Measurements from ENCODE around the gene CASP7. TPM values are rescaled to one million over a fixed set of nuclear protein-coding genes. Genes with fewer than 3 reads are reported as not detected.
"Not testable (repeated sequence)": the region's sequence is repeated elsewhere in the genome, so short reads cannot be mapped to it uniquely, and the experiment has no call there.

The CASP7 gene
- 10 to 100 TPM in 1 of 2 donors, 1 to 10 TPM in 1; 8.5 to 10.6 TPM for total RNA-seq

DNA sequence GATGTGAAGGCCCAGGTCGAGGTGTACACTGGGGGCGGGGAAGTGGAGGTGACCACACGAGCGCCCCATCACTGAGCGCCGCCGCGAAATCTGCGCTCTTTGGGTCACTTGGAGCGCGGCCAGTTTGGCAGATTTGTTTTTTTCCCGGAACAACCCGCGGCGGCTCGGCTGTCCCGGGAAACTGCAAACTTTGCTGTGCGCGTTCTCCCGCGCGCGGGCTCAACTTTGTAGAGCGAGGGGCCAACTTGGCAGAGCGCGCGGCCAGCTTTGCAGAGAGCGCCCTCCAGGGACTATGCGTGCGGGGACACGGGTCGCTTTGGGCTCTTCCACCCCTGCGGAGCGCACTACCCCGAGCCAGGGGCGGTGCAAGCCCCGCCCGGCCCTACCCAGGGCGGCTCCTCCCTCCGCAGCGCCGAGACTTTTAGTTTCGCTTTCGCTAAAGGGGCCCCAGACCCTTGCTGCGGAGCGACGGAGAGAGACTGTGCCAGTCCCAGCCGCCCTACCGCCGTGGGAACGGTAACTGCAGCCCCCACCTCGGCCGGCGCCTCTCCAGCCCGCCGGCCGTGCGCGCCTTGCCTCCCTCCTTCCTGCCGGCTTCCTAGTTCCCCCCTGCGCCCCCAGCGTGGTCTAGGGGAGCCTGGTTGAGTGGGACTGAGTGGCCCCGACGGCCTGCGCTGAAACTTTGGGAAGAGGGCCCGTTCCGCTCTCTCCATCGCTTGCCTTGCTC, at the start of gene CASP7:
TSS of gene CASP7 (plus strand) at position 450 of the 727 bp plus-strand sequence. CDS start 17,582 bp downstream, outside the sequence.
- H3K36me3 Mint-ChIP-seq, result peaks cover 21 to 27% of the 10 kb centered on the region in 2 donors
- ATAC-seq (peak; percentile 70 to 87), DNase-seq (ENCODE audit: low spot score in 2 of 2) (peak; percentile 72 to 77)
- H3K9me3 Mint-ChIP-seq, result peaks cover 5% of the 10 kb centered on the region in 2 donors
- peak within 1 kb of the TSS; percentile 95 to 98 for H3K27ac Mint-ChIP-seq

DNA sequence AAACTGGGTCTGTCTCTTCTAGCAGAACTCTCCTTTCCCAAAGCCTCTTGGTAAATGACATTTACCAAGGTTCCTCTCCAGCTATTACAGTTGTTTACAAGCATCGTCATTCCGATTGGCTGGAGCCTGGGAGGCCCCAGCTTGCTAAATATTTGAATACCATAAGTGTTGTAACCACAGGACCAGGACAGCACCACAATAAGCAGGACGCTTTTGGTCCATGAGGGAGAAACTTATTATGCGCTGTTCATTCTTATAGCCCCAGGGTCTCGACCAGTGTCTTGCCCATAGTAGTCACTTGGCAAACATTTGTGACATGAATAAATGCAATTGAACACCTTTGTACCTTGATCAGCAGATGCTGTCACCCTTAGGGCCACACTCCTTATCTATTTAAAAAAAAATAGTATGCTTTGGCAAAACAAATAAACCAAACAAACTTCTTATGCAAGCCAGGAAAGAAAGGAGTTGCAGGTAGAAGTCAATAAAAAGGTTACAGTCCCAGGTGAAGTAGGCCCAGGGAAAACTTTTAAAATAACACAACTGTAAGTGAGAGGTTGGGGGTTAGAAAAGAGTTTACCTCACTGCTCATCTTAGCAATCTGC, 48.7 kb upstream of the CASP7 start:
- H3K36me3 Mint-ChIP-seq, result no peaks in the 10 kb centered on the region

DNA sequence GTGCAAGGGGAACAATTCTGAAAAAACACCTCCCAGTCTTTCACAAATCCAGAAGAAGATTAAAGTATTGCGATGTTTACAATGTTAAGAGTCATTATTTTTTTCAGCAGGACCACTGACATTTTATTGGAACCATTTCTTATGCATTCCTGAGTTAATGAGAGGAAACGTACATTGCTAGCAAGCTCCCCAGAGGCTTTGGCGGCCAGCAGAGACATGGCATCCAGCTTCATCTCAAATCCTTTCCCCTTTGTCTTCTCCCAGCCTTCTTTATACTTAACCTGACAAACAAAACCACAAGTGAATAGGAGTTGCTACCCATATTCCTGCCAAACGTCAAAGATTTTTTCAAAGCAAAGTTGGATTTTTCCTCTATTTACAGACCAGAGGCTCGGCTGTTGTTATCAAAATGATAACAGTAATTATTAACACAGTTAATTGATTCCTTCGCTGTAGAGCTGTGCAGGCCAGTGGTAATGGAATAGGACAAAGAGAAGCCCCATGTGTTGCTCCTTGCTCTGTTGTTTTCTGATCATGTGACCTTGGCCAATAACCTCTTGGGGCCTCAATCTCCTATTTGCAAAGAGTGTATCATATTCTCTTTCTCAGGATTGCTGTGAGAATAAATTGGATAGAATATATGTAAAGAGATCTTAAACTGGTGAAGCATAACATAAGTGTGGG, 47.9 kb upstream of the CASP7 start:
- ATAC-seq (no peak), DNase-seq (ENCODE audit: low spot score in 2 of 2) (no peak)
- no peaks in the 10 kb centered on the region for H3K36me3 Mint-ChIP-seq
- H3K9me3 Mint-ChIP-seq, result peaks cover 0 to 3% of the 10 kb centered on the region in 2 donors
- H3K27ac Mint-ChIP-seq, result no peak overlapping the region

More for the DNA sequence above, 48.7 kb upstream of the CASP7 start:
- peaks cover 0 to 3% of the 10 kb centered on the region in 2 donors for H3K9me3 Mint-ChIP-seq
- DNase-seq (ENCODE audit: low spot score in 2 of 2), result no peak
- no peak for ATAC-seq
- no peak overlapping the region for H3K27ac Mint-ChIP-seq

DNA sequence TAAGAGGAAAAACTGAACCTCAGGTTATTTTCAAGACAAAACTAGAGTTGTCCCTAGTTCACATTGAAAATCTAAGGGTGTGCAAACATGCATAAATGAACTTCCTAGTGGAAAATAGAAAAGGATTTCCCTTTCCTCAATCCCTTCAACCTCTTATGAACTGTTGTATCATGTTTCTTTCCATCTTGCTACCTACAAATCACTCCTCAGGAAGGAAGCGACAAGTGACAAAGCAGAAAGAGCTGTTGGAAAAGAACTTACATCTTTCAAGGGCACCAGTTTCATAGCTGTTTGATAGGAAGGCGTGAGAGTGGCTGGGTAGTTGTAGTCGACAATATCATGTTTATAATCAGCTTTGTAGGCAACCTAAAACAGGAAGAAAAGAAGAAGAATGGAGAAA, 39.7 kb upstream of the CASP7 start:
- H3K27ac Mint-ChIP-seq, result no peak overlapping the region
- DNase-seq (ENCODE audit: low spot score in 2 of 2), result no peak
- H3K36me3 Mint-ChIP-seq, result no peaks in the 10 kb centered on the region
- no peak for ATAC-seq
- H3K9me3 Mint-ChIP-seq, result no peaks in the 10 kb centered on the region

DNA sequence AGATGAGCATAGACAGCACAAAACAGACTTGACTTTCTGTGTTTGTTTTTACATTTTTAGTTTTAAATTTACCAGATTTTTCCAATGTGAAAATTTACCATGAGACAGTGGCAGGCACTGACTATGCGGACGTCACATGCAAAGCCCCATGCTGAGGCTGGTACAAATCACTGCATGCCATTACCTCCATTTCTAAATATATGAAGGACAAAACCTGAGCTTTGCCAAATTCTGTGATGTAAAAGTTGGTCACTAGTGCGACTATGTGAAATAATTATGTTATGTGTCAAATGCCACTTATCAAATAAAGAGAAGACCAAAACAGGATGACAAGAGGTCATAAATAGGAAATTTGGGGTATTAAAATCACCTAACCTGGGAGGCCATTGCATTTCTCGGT, 38.0 kb upstream of the CASP7 start:
- DNase-seq (ENCODE audit: low spot score in 2 of 2), result no peak
- Mint-ChIP-seq H3K36me3 (no peaks in the 10 kb centered on the region), H3K27ac (no peak overlapping the region), H3K9me3 (no peaks in the 10 kb centered on the region)
- ATAC-seq, result no peak

DNA sequence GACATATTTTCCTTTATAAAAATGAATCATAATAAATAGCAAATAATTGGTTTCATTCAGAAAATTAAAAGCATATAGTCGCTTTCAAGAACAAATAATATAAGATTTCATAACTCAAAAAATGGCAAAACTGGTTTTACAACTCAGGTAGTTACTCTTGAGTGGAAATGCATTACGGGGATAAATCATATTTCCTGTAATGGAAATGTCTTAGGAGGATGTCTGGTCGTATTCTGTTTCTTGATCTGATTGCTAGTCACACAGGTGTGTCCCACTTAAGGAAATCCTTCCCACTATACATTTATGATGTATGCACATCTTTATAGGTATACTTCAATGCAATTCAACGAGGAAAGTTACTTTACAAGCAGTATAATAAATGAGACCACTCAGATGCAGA, 36.5 kb upstream of the CASP7 start:
- ATAC-seq, result no peak
- Mint-ChIP-seq H3K36me3 (no peaks in the 10 kb centered on the region), H3K27ac (no peak overlapping the region), H3K9me3 (no peaks in the 10 kb centered on the region)
- no peak for DNase-seq (ENCODE audit: low spot score in 2 of 2)

DNA sequence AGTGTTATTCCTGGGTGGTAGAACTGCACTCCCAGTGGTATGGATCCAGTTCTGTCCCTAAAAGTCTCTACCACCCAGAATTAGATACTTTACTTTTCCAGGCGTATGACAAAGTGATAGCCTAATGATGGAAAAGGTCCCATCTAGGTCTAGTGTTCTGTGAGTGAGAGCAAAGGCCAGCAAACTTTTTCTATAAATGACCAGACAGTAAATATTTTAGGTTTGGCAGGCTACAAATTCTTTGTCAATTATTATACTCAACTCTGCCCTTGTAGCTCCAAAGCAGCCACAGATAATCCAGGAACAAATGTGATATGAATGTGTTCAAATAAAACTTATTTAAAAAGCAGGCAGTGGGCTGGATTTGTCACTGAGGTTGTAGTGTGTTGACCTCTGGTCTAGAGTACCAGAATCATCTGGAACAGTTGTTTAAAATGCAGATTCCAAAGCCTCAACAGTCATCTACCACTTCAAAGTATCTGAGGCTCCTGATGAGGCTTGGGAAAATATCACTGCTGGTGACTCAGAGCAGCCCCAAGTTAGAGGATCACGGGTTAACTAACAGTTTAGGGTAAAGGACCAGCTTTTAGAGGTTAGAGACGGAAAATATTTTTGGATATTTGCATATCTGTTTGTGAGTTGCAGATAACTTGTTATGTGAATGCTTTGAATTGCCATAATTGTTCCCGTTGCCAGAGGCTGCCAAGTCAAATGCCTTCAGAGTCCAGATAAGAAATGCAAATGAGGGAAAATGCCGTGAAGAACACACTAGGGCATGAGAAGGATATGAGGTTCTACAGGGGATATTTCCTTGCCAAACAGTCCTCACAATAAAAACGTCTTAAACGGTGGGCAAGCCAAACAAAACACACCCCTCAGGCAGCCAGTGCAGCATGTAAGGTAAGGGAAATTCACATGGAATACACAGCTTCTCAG, 35.3 kb upstream of the CASP7 start:
- H3K36me3 Mint-ChIP-seq, result no peaks in the 10 kb centered on the region
- ATAC-seq (peak; percentile 71 to 89), DNase-seq (ENCODE audit: low spot score in 2 of 2) (no peak)

DNA sequence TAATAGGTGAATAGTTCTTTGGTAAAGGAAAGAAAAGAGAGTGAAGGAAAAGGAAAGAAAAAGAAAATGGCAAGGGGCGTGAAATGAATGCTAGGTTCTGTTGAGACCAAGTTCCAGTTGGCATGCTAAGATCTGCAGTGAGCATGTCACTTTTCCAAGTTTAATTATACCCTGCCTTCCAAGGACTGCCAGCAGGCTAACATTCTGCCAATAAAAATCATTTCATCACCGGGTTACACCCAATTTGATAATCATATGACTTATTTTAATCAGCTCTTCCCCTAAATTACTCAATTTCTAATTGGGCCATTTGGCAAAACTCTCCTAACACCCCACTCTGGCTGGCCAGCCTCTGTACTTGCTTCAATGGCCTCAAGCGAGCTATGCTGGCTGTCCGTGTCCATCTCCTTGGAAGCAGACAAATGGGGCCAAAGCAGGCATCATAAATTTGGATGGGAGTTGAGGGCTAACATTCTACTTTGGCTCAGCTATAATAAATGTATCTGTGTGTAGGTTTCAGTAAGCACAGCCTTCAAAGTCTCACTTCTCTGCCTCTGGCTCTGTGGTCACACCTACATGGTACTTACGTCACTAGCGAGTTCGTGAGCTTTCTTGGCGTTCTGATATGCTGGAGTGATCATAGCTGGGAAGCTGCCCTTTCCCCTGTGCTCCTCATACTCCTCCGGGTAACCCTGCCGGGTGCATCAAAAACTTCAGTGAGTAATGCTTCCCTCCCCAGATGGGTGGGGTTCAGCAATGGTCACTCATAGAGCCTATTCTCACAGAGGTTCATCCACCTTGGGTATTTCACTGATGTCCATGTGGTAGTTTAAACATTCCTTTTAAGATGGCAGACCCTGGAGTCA, 33.1 kb upstream of the CASP7 start:
- H3K36me3 Mint-ChIP-seq, result no peaks in the 10 kb centered on the region
- DNase-seq (ENCODE audit: low spot score in 2 of 2) (no peak), ATAC-seq (no peak)

More for the DNA sequence above, 35.3 kb upstream of the CASP7 start:
- H3K27ac Mint-ChIP-seq, result no peak overlapping the region
- peaks cover 0 to 4% of the 10 kb centered on the region in 2 donors for H3K9me3 Mint-ChIP-seq

DNA sequence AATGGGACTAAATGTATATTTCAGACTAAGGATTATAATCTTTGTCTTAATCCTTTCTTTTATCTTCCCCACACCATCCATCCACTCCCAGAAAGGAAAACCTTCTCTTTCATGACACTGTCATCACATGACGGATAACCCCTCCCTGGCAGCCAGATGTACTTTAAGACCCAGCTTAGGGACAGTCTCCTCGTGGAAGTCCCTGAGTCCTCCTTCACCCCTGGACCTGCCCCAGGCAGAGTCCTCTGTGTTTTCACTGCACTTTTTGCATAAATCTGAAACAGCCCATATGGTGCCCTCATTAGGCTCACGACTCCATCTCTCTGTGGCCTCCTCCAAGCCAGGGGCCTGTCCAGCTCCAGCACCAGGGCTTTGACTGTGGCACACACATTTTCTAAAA, 31.9 kb upstream of the CASP7 start:
- no peak for ATAC-seq
- H3K27ac Mint-ChIP-seq, result no peak overlapping the region
- H3K9me3 Mint-ChIP-seq, result peaks cover 0 to 13% of the 10 kb centered on the region in 2 donors
- no peak for DNase-seq (ENCODE audit: low spot score in 2 of 2)
- no peaks in the 10 kb centered on the region for H3K36me3 Mint-ChIP-seq

More for the DNA sequence above, 33.1 kb upstream of the CASP7 start:
- H3K27ac Mint-ChIP-seq, result no peak overlapping the region
- H3K9me3 Mint-ChIP-seq, result peaks cover 0 to 13% of the 10 kb centered on the region in 2 donors

DNA sequence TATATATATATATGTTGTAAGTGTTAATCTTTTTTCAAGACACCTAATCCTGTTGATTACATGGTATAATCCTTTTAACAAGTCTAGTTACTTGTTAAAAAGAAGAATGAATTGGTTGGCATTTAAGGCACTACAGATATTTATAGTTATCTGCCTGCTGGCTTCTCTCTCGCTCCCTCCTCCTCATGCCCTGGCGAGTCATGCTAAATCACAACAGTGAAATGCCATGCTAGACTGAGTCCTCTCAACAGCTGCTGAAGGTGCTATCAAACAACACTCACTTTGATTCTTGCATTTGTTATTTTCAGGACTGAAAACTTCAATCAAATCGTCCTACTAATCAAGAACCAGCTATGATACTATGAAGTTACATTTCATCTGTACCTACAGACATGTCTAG, 31.2 kb upstream of the CASP7 start:
- no peak for DNase-seq (ENCODE audit: low spot score in 2 of 2)
- Mint-ChIP-seq H3K9me3 (peaks cover 0 to 13% of the 10 kb centered on the region in 2 donors), H3K36me3 (no peaks in the 10 kb centered on the region), H3K27ac (no peak overlapping the region)
- ATAC-seq, result no peak

DNA sequence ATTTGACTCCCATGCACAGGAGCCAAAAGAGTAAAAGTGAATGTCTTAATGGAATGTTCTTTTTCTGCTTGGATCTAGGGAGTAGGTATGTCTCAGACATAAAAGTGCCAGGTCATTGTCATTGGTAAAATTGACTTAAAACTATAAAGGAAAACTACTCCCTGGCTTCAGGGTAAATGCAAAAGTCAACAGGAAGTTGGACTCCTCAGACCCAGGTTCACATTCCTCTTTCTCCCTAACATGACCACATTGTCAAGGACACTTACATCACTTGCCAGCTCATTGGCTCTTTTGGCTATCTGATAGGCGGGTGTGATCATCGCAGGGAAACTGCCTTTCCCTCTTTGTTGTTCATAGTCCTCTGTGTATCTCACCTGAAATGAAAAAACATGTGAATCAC, 29.5 kb upstream of the CASP7 start:
- Mint-ChIP-seq H3K27ac (no peak overlapping the region), H3K9me3 (peaks cover 0 to 13% of the 10 kb centered on the region in 2 donors), H3K36me3 (no peaks in the 10 kb centered on the region)
- no peak for DNase-seq (ENCODE audit: low spot score in 2 of 2)
- no peak for ATAC-seq

DNA sequence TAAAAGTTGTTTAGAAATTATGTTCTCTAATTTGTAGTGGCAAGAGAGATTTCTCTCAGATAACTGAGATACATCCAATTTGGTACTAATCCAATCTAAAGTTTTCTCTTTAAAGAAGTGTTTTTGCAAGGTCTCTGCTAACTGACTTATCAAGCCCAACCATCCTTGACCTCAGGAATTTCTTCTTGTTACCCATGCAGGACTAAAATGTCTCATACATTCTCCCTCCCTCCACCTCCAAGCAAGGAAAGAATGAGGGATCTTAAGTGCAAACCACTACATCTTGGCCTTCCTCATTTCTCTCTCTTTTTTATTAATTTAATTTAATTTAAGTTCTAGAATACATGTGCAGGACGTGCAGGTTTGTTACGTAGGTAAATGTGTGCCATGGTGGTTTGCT, 28.7 kb upstream of the CASP7 start:
- ATAC-seq (no peak), DNase-seq (ENCODE audit: low spot score in 2 of 2) (no peak)
- Mint-ChIP-seq H3K27ac (no peak overlapping the region), H3K36me3 (no peaks in the 10 kb centered on the region), H3K9me3 (peaks cover 0 to 13% of the 10 kb centered on the region in 2 donors)

DNA sequence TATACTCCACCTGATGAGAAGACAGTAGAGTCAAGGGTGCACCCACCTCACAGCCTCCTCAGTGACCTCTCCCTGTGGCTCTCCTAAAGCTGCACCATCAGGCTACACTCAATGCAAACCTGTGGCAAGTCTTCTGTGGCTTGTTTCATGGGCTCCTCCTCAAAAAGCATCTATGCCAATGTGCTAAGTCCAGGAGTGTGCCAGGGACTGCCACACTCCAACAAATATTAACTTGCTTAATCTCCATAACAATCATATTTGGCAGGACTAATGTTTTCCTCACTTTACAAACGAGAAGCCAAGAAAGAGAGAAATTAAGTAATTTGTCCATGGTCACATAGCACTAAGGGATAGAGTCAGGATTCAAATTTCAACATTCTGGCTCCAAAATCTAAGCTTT, 27.8 kb upstream of the CASP7 start:
- H3K9me3 Mint-ChIP-seq, result peaks cover 0 to 13% of the 10 kb centered on the region in 2 donors
- no peaks in the 10 kb centered on the region for H3K36me3 Mint-ChIP-seq
- H3K27ac Mint-ChIP-seq, result no peak overlapping the region
- no peak for ATAC-seq
- DNase-seq (ENCODE audit: low spot score in 2 of 2), result no peak

DNA sequence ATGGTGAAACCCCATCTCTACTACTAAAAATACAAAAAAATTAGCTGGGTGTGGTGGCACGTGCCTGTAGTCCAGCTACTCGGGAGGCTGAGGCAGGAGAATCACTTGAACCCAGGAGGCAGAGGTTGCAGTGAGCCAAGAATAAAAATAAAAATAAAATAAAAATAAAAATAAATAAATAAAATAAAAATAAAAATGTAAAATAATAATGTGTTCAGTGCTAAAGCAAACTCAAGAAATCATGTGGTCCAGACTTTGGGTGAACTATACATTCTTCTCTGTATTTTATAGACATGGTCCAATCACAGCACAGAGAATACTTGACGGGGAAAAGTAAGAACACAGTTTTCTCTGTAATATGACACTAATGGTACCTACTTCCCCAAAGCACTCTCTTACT, 27.3 kb upstream of the CASP7 start:
- not testable (repeated sequence) for ATAC-seq; H3K36me3 Mint-ChIP-seq; H3K27ac Mint-ChIP-seq; DNase-seq (ENCODE audit: low spot score in 2 of 2)
- peaks cover 0 to 13% of the 10 kb centered on the region in 2 donors for H3K9me3 Mint-ChIP-seq

DNA sequence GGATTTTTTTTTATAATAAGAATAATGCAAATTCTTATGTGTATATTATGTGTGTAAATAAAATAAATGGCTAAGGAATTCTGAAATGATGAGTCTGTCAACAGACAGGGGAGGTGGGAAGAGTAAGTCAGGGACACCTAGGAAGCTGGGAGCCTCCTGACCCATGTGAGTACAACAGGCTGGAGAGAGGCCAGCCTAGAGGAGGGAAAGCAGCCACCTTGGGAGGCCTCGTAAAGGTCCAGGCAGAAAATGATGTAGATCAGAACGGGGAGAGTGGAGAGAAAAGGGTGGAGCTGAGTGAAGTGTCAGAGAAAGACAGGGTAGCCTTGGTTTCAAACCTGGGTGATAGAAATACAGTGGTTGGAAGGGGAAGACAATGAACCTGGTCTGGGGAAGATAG, 22.8 kb upstream of the CASP7 start:
- Mint-ChIP-seq H3K9me3 (no peaks in the 10 kb centered on the region), H3K36me3 (no peaks in the 10 kb centered on the region), H3K27ac (no peak overlapping the region)
- no peak for DNase-seq (ENCODE audit: low spot score in 2 of 2)
- no peak for ATAC-seq

DNA sequence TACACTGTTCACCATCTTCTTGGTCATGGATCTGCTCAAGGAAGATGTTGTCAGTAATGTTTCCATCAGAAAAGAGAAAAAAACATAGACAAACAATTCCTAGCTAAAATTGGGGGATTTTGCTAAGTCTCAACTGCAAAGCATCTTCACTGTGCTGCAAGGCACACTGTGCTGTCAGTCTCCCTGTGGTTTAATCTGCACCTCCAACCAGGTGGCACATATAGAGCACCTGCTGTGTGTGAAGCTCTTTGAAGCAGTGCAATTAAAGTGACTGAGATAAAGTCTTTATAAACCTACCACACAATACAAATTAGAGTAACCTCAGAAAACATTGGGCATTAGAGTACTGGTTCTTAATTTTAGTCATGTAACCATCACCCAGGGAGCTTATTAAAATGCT, 22.2 kb upstream of the CASP7 start:
- no peak for DNase-seq (ENCODE audit: low spot score in 2 of 2)
- Mint-ChIP-seq H3K27ac (no peak overlapping the region), H3K9me3 (no peaks in the 10 kb centered on the region), H3K36me3 (no peaks in the 10 kb centered on the region)
- ATAC-seq, result no peak
